T-helper 2 cell (primary cell): ENCODE measurements around the gene KMT5C.

Source experiments
- DNase-seq, 5 experiments: peaks; one replicate each; pipeline versions ENCODE4 v3.0.0 to v3.0.0-alpha.2; 2012 to 2022
- total RNA-seq, 2 donors: gene quantifications; one replicate each; lab custom pipeline; 2026; lab: John Stamatoyannopoulos, UW

The KMT5C gene
- total RNA-seq, result 60.8 to 143 reads per million in 2 donors

- peak; percentile 100 for DNase-seq
Observed at GRCh38 chr19:55339105-55339888, at the start of gene KMT5C. KMT5C (plus strand) TSS chr19:55339876; CDS start chr19:55341937, 2,061 bp downstream.

GRCh38 chr19:55297267-55297666 is 42.4 kb upstream of the KMT5C start:
- no peak for DNase-seq

- DNase-seq, result no peak
Observed at GRCh38 chr19:55299991-55300390, 39.7 kb upstream of the KMT5C start.

GRCh38 chr19:55300886-55301458 is 38.7 kb upstream of the KMT5C start:
- no peak for DNase-seq

- peak; percentile 85 to 95 (median 90) for DNase-seq
Observed at GRCh38 chr19:55301459-55302317, 38.0 kb upstream of the KMT5C start.

- DNase-seq, result no peak
Observed at GRCh38 chr19:55302318-55302703, 37.4 kb upstream of the KMT5C start.

GRCh38 chr19:55303477-55303876 is 36.2 kb upstream of the KMT5C start:
- no peak for DNase-seq

GRCh38 chr19:55304279-55304978 is 35.2 kb upstream of the KMT5C start:
- DNase-seq, result peak in 1 of 5 experiments; percentile 54

- DNase-seq, result no peak
Observed at GRCh38 chr19:55304980-55305379, 34.7 kb upstream of the KMT5C start.

- peak in 4 of 5 experiments; percentile 14 to 56 (median 36) for DNase-seq
Observed at GRCh38 chr19:55305491-55305890, 34.2 kb upstream of the KMT5C start.

GRCh38 chr19:55305983-55306562 is 33.6 kb upstream of the KMT5C start:
- no peak for DNase-seq

GRCh38 chr19:55306712-55307111 is 33.0 kb upstream of the KMT5C start:
- DNase-seq, result no peak

- no peak for DNase-seq
Observed at GRCh38 chr19:55308281-55308680, 31.4 kb upstream of the KMT5C start.

GRCh38 chr19:55309448-55309847 is 30.2 kb upstream of the KMT5C start:
- no peak for DNase-seq

GRCh38 chr19:55310498-55310897 is 29.2 kb upstream of the KMT5C start:
- no peak for DNase-seq

GRCh38 chr19:55311397-55311796 is 28.3 kb upstream of the KMT5C start:
- DNase-seq, result no peak

GRCh38 chr19:55311797-55312196 is 27.9 kb upstream of the KMT5C start:
- no peak for DNase-seq

GRCh38 chr19:55312621-55313512 is 26.8 kb upstream of the KMT5C start:
- no peak for DNase-seq

GRCh38 chr19:55314396-55314795 is 25.3 kb upstream of the KMT5C start:
- no peak for DNase-seq

GRCh38 chr19:55315956-55316525 is 23.6 kb upstream of the KMT5C start:
- no peak for DNase-seq

GRCh38 chr19:55316646-55317045 is 23.0 kb upstream of the KMT5C start:
- DNase-seq, result no peak
